22Rv1 (cell line): ENCODE measurements around the gene TENT5A.

ENCODE experiments used
- H3K27ac ChIP-seq: fragments of 450-650 bp; 2 replicates; pipeline ENCODE4 v1.5.1; 2017
- ZFX ChIP-seq: fragments of 450-650 bp; IDR thresholded peaks from 2 replicates; pipeline ENCODE4 v1.6.1; 2017; ENCODE audit warnings: antibody characterized with exemption, borderline replicate concordance
- TF ChIP-seq, protein P1 (sequence below): fragments of 450-650 bp; IDR thresholded peaks from 2 replicates; pipeline ENCODE4 v1.5.1; 2017; ENCODE audit warnings: mild to moderate bottlenecking

The TENT5A gene

DNA sequence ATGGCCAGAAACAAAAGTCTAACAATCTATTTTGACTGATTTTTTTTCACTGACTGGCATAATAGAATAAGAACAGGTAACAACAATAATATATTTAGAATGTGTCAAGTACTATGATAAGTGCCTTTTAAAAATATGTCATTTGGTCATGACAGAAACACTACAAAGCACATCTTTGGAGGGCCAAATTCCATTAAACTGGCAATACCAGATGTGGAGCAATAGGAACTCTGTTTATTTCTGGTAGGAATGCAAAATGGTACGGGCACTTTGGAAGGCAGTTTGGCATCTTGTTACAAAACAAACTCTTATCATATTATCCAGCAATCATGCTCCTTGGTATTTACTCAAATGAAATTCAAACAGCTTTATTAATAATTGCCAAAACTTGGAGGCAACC, 39.3 kb downstream of the TENT5A start:
- H3K27ac ChIP-seq: 0 out of 2 replicates have a peak overlapping the region, but pooled peaks have one; percentile 10
- TF ChIP-seq, protein P1, sequence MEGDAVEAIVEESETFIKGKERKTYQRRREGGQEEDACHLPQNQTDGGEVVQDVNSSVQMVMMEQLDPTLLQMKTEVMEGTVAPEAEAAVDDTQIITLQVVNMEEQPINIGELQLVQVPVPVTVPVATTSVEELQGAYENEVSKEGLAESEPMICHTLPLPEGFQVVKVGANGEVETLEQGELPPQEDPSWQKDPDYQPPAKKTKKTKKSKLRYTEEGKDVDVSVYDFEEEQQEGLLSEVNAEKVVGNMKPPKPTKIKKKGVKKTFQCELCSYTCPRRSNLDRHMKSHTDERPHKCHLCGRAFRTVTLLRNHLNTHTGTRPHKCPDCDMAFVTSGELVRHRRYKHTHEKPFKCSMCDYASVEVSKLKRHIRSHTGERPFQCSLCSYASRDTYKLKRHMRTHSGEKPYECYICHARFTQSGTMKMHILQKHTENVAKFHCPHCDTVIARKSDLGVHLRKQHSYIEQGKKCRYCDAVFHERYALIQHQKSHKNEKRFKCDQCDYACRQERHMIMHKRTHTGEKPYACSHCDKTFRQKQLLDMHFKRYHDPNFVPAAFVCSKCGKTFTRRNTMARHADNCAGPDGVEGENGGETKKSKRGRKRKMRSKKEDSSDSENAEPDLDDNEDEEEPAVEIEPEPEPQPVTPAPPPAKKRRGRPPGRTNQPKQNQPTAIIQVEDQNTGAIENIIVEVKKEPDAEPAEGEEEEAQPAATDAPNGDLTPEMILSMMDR: no peak
- no peak for TF ChIP-seq ZFX

DNA sequence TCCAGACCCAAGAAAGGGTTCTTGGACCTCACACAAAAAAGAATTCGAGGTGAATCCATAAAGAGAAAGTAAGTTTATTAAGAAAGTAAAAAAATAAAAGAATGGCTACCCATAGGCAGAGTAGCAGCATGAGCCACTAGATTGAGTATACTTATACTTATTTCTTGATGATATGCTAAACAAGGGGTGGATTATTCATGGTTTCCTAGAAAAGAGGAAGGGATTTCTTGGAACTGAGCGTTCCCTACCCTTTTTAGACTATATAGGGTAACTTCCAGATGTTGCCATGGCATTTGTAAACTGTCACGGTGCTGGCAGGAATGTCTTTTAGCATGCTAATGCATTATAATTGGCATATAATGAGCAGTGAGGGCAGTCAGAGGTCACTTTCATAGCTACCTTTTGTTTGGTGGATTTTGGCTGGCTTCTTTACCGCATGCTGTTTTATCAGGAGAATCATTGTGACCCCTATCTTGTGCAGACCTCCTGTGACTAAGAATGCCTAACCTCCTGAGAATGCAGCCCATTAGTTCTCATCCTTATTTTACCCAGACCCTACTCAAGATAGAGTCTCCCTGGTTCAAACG, 44.3 kb downstream of the TENT5A start:
- TF ChIP-seq ZFX: no peak
- TF ChIP-seq, protein P1: no peak
- H3K27ac ChIP-seq: no peak overlapping the region

DNA sequence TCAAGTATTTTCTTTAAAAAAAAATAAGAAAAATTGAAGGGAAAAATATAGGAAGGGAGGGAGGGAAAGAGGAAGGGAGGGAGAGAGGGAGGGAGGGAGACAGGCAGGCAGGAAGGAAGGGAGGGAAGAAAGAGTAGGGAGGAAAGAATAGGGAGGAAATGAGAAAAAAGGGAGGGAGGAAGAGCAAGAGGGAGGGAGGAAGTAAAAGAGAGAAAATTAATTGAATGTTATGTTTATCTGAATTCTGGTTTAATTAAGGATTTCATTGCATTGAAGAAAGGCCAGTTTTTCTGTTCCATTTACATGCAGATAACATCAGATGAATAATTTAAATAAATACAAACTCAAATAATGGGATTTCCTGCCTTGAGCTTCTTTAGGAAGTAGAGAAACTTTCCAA, 47.8 kb downstream of the TENT5A start:
- no peak overlapping the region for H3K27ac ChIP-seq
- no peak for TF ChIP-seq ZFX
- TF ChIP-seq, protein P1: no peak

DNA sequence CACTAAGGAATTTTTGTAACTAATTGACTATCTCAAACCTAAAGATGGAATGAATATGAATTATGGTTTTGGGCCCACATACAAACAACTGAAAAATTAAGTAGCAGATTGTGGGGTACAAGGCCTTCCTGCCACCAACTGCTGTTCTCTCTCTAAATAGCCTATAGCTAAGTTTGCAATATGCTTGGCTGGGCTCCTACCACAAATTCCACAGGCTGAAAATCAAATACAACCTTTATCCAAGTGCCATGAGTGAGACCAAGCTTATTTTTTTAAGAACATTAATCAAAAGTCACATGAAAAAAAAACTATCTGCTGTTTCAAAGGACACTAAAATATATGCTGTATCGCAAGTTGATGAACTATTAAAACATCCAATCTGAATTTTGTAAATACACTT, 52.1 kb downstream of the TENT5A start:
- no peak overlapping the region for H3K27ac ChIP-seq
- TF ChIP-seq, protein P1: no peak
- TF ChIP-seq ZFX: no peak

DNA sequence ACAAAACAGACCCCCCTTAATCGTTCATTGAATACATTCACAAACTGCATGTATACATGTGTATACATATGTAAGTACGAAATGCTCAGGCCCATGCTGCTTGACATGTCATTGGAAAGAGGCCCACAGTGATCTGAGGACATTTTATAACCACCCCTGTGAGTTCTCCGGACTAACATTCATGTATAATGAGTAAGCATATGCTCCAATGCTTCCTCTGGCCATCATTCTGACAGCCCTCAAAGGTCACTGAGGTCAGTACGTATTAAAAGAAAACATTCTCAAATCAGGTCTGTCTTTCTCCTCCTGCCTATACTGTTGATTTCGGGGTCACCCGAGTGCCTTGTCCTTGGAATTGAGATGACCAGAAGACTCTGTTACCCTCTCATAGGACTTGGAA, 54.9 kb downstream of the TENT5A start:
- H3K27ac ChIP-seq: no peak overlapping the region
- TF ChIP-seq, protein P1: no peak
- TF ChIP-seq ZFX: no peak

DNA sequence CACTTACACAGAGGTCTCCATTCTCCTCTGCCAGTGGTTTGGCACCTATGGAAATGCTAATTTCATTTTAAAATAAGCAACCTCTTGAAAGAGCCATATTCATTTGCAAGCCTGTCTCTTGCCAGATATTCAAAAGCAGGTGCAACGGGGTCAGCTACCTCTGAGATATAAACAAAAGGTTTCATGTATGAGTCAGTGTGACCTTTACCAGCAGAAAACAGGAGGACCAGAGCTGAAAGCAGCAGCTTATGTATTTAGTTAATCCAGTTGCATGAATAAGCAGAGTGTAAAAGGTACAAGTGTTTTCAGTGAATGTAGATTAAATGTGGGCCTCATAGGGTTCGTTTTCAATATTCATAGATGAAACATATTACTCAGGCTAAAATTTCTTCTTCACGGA, 56.0 kb downstream of the TENT5A start:
- H3K27ac ChIP-seq: no peak overlapping the region
- TF ChIP-seq, protein P1: no peak
- no peak for TF ChIP-seq ZFX
